ENCODE measurements around the gene WDHD1. TPM values are rescaled to one million over a fixed set of nuclear protein-coding genes. Genes with fewer than 3 reads are reported as not detected.
"Not testable (repeated sequence)": the region's sequence is repeated elsewhere in the genome, so short reads cannot be mapped to it uniquely, and the experiment has no call there.

Gene WDHD1
- total RNA-seq, 2 experiments from 2014 or later, result 66.0 to 69.2 TPM

- DNase-seq, result no peak
- Mint-ChIP-seq H3K27me3 (no peaks in the 10 kb centered on the region), H3K36me3 (peaks cover 42% of the 10 kb centered on the region), H3K9me3 (no peaks in the 10 kb centered on the region), H3K27ac (no peak overlapping the region), H3K4me3 (peak overlapping the region; percentile 87), H3K4me1 (peaks cover 46% of the 10 kb centered on the region)
Measured at GRCh38 chr14:55053500-55053899, 26.6 kb upstream of the WDHD1 start.

GRCh38 chr14:55053018-55053417, 26.1 kb upstream of the WDHD1 start:
- DNase-seq, result no peak
- H3K27me3 Mint-ChIP-seq, result no peaks in the 10 kb centered on the region
- H3K36me3 Mint-ChIP-seq, result peaks cover 37% of the 10 kb centered on the region
- H3K9me3 Mint-ChIP-seq, result no peaks in the 10 kb centered on the region
- H3K4me3 Mint-ChIP-seq, result peak overlapping the region; percentile 87
- H3K4me1 Mint-ChIP-seq, result peaks cover 42% of the 10 kb centered on the region
- H3K27ac Mint-ChIP-seq, result peak overlapping the region; percentile 94

- Mint-ChIP-seq H3K36me3 (peaks cover 34% of the 10 kb centered on the region), H3K4me3 (peak overlapping the region; percentile 87), H3K4me1 (peaks cover 42% of the 10 kb centered on the region), H3K27ac (peak overlapping the region; percentile 94), H3K27me3 (no peaks in the 10 kb centered on the region), H3K9me3 (no peaks in the 10 kb centered on the region)
- DNase-seq, result no peak
Measured at GRCh38 chr14:55052269-55052930, 25.5 kb upstream of the WDHD1 start.

GRCh38 chr14:55051423-55052268, 24.7 kb upstream of the WDHD1 start, which contains the start of gene MAPK1IP1L:
MAPK1IP1L (plus strand) TSS chr14:55051647; CDS start chr14:55061684, 10,037 bp downstream.
- H3K9me3 Mint-ChIP-seq, result no peaks in the 10 kb centered on the region
- peak; percentile 93 for DNase-seq
- peak within 1 kb of the TSS; percentile 87 for H3K4me3 Mint-ChIP-seq
- H3K27me3 Mint-ChIP-seq, result no peaks in the 10 kb centered on the region
- peaks cover 40% of the 10 kb centered on the region for H3K4me1 Mint-ChIP-seq
- peaks cover 32% of the 10 kb centered on the region for H3K36me3 Mint-ChIP-seq
- peak within 1 kb of the TSS; percentile 94 for H3K27ac Mint-ChIP-seq

GRCh38 chr14:55051165-55051422, 24.2 kb upstream of the WDHD1 start:
- H3K27ac Mint-ChIP-seq, result peak overlapping the region; percentile 94
- peaks cover 31% of the 10 kb centered on the region for H3K36me3 Mint-ChIP-seq
- H3K4me3 Mint-ChIP-seq, result peak overlapping the region; percentile 87
- peaks cover 36% of the 10 kb centered on the region for H3K4me1 Mint-ChIP-seq
- no peak for DNase-seq
- no peaks in the 10 kb centered on the region for H3K9me3 Mint-ChIP-seq
- H3K27me3 Mint-ChIP-seq, result no peaks in the 10 kb centered on the region

GRCh38 chr14:55048900-55049436, 22.1 kb upstream of the WDHD1 start:
- Mint-ChIP-seq H3K27ac (no peak overlapping the region), H3K9me3 (no peaks in the 10 kb centered on the region), H3K4me1 (peaks cover 36% of the 10 kb centered on the region), H3K4me3 (no peak overlapping the region), H3K27me3 (no peaks in the 10 kb centered on the region), H3K36me3 (peaks cover 18% of the 10 kb centered on the region)
- DNase-seq, result no peak

- Mint-ChIP-seq H3K4me1 (peaks cover 22% of the 10 kb centered on the region), H3K36me3 (peaks cover 9% of the 10 kb centered on the region), H3K27me3 (no peaks in the 10 kb centered on the region), H3K4me3 (no peak overlapping the region), H3K9me3 (no peaks in the 10 kb centered on the region), H3K27ac (no peak overlapping the region)
- DNase-seq, result no peak
Measured at GRCh38 chr14:55047301-55048053, 20.6 kb upstream of the WDHD1 start.

GRCh38 chr14:55045087-55045486, 18.2 kb upstream of the WDHD1 start:
- Mint-ChIP-seq H3K27ac (peak overlapping the region; percentile 66), H3K36me3 (peaks cover 4% of the 10 kb centered on the region), H3K27me3 (no peaks in the 10 kb centered on the region)

GRCh38 chr14:55043528-55043927, 16.6 kb upstream of the WDHD1 start:
- Mint-ChIP-seq H3K9me3 (no peaks in the 10 kb centered on the region), H3K36me3 (peaks cover 10% of the 10 kb centered on the region), H3K27me3 (no peaks in the 10 kb centered on the region), H3K4me1 (peaks cover 11% of the 10 kb centered on the region), H3K4me3 (no peak overlapping the region), H3K27ac (no peak overlapping the region)
- DNase-seq, result no peak

More at GRCh38 chr14:55045087-55045486, 18.2 kb upstream of the WDHD1 start:
- Mint-ChIP-seq H3K4me1 (peaks cover 13% of the 10 kb centered on the region), H3K4me3 (no peak overlapping the region), H3K9me3 (no peaks in the 10 kb centered on the region)
- DNase-seq, result no peak

GRCh38 chr14:55038708-55039107, 11.8 kb upstream of the WDHD1 start:
- peaks cover 1% of the 10 kb centered on the region for H3K4me1 Mint-ChIP-seq
- H3K9me3 Mint-ChIP-seq, result peaks cover 6% of the 10 kb centered on the region
- H3K36me3 Mint-ChIP-seq, result peaks cover 42% of the 10 kb centered on the region
- no peak overlapping the region for H3K27ac Mint-ChIP-seq
- no peak overlapping the region for H3K4me3 Mint-ChIP-seq
- no peak for DNase-seq
- H3K27me3 Mint-ChIP-seq, result no peaks in the 10 kb centered on the region

- H3K4me1 Mint-ChIP-seq, H3K9me3 Mint-ChIP-seq, H3K4me3 Mint-ChIP-seq, DNase-seq, H3K27me3 Mint-ChIP-seq, H3K27ac Mint-ChIP-seq: not testable (repeated sequence)
- H3K36me3 Mint-ChIP-seq, result peaks cover 41% of the 10 kb centered on the region
Measured at GRCh38 chr14:55037995-55038394, 11.1 kb upstream of the WDHD1 start.

GRCh38 chr14:55031190-55031589, 4.3 kb upstream of the WDHD1 start:
- no peak overlapping the region for H3K27ac Mint-ChIP-seq
- H3K27me3 Mint-ChIP-seq, result no peaks in the 10 kb centered on the region
- no peak for DNase-seq
- no peaks in the 10 kb centered on the region for H3K9me3 Mint-ChIP-seq
- no peak overlapping the region for H3K4me3 Mint-ChIP-seq
- H3K36me3 Mint-ChIP-seq, result peaks cover 31% of the 10 kb centered on the region
- peaks cover 31% of the 10 kb centered on the region for H3K4me1 Mint-ChIP-seq

- Mint-ChIP-seq H3K27ac (peak overlapping the region; percentile 96), H3K27me3 (no peaks in the 10 kb centered on the region), H3K9me3 (no peaks in the 10 kb centered on the region), H3K4me3 (peak overlapping the region; percentile 96), H3K36me3 (peaks cover 29% of the 10 kb centered on the region), H3K4me1 (peaks cover 45% of the 10 kb centered on the region)
- DNase-seq, result no peak
Measured at GRCh38 chr14:55028476-55028875, 1.6 kb upstream of the WDHD1 start.

- Mint-ChIP-seq H3K27ac (peak overlapping the region; percentile 96), H3K4me1 (peaks cover 45% of the 10 kb centered on the region), H3K36me3 (peaks cover 31% of the 10 kb centered on the region), H3K27me3 (no peaks in the 10 kb centered on the region), H3K9me3 (no peaks in the 10 kb centered on the region), H3K4me3 (peak overlapping the region; percentile 96)
- DNase-seq, result no peak
Measured at GRCh38 chr14:55028066-55028465, 1.2 kb upstream of the WDHD1 start.

- Mint-ChIP-seq H3K9me3 (no peaks in the 10 kb centered on the region), H3K27me3 (no peaks in the 10 kb centered on the region), H3K36me3 (peaks cover 41% of the 10 kb centered on the region), H3K27ac (peak overlapping the region; percentile 96), H3K4me1 (peaks cover 51% of the 10 kb centered on the region), H3K4me3 (peak overlapping the region; percentile 96)
- no peak for DNase-seq
Measured at GRCh38 chr14:55026441-55026792, 482 bp downstream of the WDHD1 start.

Data from activated naive CD8-positive, alpha-beta T cell treated with anti-CD3 and anti-CD28 coated beads for 36 hours (primary cell).